K562 (cell line): ENCODE results near the gene PCBD2. TPM values are rescaled to one million over a fixed set of nuclear protein-coding genes. Genes with fewer than 3 reads are reported as not detected.
A peak's percentile ranks its signal among the peaks of the same experiment; 100 is the strongest.

Experiments
- CHAMP1 ChIP-seq: fragments of 450-650 bp; IDR thresholded peaks from 2 replicates; pipeline ENCODE4 v1.6.1; 2016; ENCODE audit warnings: mild to moderate bottlenecking
- ELF4 ChIP-seq: fragments of 450-650 bp; formaldehyde crosslinking; IDR thresholded peaks from 2 replicates; pipeline ENCODE4 v1.4.0; 2022; ENCODE audit warnings: missing genetic modification characterization
- FOXJ2 ChIP-seq: fragments of 200-800 bp; sonication (Bioruptor generic); IDR thresholded peaks from 2 replicates; pipeline ENCODE4 v1.6.1; 2016; ENCODE audit warnings: missing genetic modification characterization, missing compliant biosample characterization
- KLF6 ChIP-seq: fragments of 250-450 bp; sonication (Bioruptor Pico); IDR thresholded peaks from 2 replicates; pipeline ENCODE4 v1.4.0; 2020; ENCODE audit warnings: mild to moderate bottlenecking, moderate library complexity, borderline replicate concordance
- NELFE ChIP-seq: IDR thresholded peaks from 2 replicates; pipeline ENCODE4 v1.6.1; 2011; ENCODE audit warnings: mild to moderate bottlenecking; ENCODE audit not compliant: insufficient read depth, insufficient read length
- PRPF4 ChIP-seq: fragments of 200-400 bp; formaldehyde crosslinking; IDR thresholded peaks from one replicate; pipeline ENCODE4 v1.6.1; 2017; ENCODE audit warnings: low read length, low read depth, mild to moderate bottlenecking; ENCODE audit not compliant: insufficient read depth, poor library complexity, severe bottlenecking
- STAG1 ChIP-seq: sonication (generic); formaldehyde crosslinking; IDR thresholded peaks from 2 replicates; pipeline ENCODE4 v1.5.0; 2020; ENCODE audit warnings: missing genetic modification reagents, borderline replicate concordance
- ZNF239 ChIP-seq: fragments of 250-450 bp; sonication (Bioruptor Pico); IDR thresholded peaks from 2 replicates; pipeline ENCODE4 v1.4.0; 2020; ENCODE audit warnings: mild to moderate bottlenecking
- ZNF766 ChIP-seq: fragments of 200-800 bp; sonication (Bioruptor generic); conservative IDR thresholded peaks from 2 replicates; pipeline ENCODE4 v1.6.1; 2016; ENCODE audit warnings: missing genetic modification characterization, missing compliant biosample characterization
- polyA plus RNA-seq, 8 experiments: library from polyadenylated mRNA; depleted of rRNA in 4 of 8; stranded (reverse) in 5 of 8; unstranded in 3 of 8; fragments of >200 nt; fragmentation: Nextera tagmentation in 2 of 8; fragmentation: Illumina TruSeq in 1 of 8; extraction: Ambion mirVana in 2 of 8; extraction: Trizol in 1 of 8; gene quantifications; 2 replicates each; pipeline versions ENCODE4 v1.2.1 to v1.2.3, GENCODE V29; 2011 to 2014; ENCODE audit warnings: inconsistent platforms in 1 of 8, missing spikeins in 1 of 8
- total RNA-seq, 7 experiments: library from RNA; depleted of rRNA in 6 of 7; stranded (reverse); fragments of >200 nt in 6 of 7; fragmentation: Illumina TruSeq in 2 of 7; extraction: Trizol in 2 of 7; gene quantifications; 2 replicates each; pipeline versions ENCODE4 v1.2.1 to v1.2.3, GENCODE V29; 2011 to 2021; ENCODE audit warnings: low replicate concordance in 1 of 7
- TF ChIP-seq, protein P1 (sequence below): fragments of 200-600 bp; sonication (generic); IDR thresholded peaks from one replicate; pipeline ENCODE4 v1.6.1; 2012; ENCODE audit warnings: mild to moderate bottlenecking, low read depth, low read length, inconsistent platforms
- TF ChIP-seq, protein P2 (sequence below): fragments of 450-650 bp; IDR thresholded peaks from 2 replicates; pipeline ENCODE4 v1.6.1; 2018; ENCODE audit warnings: mild to moderate bottlenecking, low read depth; ENCODE audit not compliant: partially characterized antibody

Gene PCBD2
- total and polyA plus RNA-seq, 9 of the 15 experiments (the other 6 are each of a cell fraction or from before 2014, with no cell fraction given): 5.2 to 13.8 (median 7.8) TPM

- TF ChIP-seq, protein P1, sequence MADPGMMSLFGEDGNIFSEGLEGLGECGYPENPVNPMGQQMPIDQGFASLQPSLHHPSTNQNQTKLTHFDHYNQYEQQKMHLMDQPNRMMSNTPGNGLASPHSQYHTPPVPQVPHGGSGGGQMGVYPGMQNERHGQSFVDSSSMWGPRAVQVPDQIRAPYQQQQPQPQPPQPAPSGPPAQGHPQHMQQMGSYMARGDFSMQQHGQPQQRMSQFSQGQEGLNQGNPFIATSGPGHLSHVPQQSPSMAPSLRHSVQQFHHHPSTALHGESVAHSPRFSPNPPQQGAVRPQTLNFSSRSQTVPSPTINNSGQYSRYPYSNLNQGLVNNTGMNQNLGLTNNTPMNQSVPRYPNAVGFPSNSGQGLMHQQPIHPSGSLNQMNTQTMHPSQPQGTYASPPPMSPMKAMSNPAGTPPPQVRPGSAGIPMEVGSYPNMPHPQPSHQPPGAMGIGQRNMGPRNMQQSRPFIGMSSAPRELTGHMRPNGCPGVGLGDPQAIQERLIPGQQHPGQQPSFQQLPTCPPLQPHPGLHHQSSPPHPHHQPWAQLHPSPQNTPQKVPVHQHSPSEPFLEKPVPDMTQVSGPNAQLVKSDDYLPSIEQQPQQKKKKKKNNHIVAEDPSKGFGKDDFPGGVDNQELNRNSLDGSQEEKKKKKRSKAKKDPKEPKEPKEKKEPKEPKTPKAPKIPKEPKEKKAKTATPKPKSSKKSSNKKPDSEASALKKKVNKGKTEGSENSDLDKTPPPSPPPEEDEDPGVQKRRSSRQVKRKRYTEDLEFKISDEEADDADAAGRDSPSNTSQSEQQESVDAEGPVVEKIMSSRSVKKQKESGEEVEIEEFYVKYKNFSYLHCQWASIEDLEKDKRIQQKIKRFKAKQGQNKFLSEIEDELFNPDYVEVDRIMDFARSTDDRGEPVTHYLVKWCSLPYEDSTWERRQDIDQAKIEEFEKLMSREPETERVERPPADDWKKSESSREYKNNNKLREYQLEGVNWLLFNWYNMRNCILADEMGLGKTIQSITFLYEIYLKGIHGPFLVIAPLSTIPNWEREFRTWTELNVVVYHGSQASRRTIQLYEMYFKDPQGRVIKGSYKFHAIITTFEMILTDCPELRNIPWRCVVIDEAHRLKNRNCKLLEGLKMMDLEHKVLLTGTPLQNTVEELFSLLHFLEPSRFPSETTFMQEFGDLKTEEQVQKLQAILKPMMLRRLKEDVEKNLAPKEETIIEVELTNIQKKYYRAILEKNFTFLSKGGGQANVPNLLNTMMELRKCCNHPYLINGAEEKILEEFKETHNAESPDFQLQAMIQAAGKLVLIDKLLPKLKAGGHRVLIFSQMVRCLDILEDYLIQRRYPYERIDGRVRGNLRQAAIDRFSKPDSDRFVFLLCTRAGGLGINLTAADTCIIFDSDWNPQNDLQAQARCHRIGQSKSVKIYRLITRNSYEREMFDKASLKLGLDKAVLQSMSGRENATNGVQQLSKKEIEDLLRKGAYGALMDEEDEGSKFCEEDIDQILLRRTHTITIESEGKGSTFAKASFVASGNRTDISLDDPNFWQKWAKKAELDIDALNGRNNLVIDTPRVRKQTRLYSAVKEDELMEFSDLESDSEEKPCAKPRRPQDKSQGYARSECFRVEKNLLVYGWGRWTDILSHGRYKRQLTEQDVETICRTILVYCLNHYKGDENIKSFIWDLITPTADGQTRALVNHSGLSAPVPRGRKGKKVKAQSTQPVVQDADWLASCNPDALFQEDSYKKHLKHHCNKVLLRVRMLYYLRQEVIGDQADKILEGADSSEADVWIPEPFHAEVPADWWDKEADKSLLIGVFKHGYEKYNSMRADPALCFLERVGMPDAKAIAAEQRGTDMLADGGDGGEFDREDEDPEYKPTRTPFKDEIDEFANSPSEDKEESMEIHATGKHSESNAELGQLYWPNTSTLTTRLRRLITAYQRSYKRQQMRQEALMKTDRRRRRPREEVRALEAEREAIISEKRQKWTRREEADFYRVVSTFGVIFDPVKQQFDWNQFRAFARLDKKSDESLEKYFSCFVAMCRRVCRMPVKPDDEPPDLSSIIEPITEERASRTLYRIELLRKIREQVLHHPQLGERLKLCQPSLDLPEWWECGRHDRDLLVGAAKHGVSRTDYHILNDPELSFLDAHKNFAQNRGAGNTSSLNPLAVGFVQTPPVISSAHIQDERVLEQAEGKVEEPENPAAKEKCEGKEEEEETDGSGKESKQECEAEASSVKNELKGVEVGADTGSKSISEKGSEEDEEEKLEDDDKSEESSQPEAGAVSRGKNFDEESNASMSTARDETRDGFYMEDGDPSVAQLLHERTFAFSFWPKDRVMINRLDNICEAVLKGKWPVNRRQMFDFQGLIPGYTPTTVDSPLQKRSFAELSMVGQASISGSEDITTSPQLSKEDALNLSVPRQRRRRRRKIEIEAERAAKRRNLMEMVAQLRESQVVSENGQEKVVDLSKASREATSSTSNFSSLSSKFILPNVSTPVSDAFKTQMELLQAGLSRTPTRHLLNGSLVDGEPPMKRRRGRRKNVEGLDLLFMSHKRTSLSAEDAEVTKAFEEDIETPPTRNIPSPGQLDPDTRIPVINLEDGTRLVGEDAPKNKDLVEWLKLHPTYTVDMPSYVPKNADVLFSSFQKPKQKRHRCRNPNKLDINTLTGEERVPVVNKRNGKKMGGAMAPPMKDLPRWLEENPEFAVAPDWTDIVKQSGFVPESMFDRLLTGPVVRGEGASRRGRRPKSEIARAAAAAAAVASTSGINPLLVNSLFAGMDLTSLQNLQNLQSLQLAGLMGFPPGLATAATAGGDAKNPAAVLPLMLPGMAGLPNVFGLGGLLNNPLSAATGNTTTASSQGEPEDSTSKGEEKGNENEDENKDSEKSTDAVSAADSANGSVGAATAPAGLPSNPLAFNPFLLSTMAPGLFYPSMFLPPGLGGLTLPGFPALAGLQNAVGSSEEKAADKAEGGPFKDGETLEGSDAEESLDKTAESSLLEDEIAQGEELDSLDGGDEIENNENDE: no peak
- peak; percentile 67; the same call in 1 of the 2 replicates for TF ChIP-seq KLF6
- TF ChIP-seq ELF4 (CRISPR knock-in tag): no peak
- 0 out of 2 replicates have a peak, but pooled peaks have one; percentile 19 for TF ChIP-seq ZNF766
- TF ChIP-seq NELFE: no peak
- TF ChIP-seq ZNF239 (CRISPR knock-in tag): no peak
- TF ChIP-seq CHAMP1: no peak
- no peak for TF ChIP-seq FOXJ2
- TF ChIP-seq STAG1 (CRISPR knock-in tag): peak; percentile 70
- TF ChIP-seq, protein P2, sequence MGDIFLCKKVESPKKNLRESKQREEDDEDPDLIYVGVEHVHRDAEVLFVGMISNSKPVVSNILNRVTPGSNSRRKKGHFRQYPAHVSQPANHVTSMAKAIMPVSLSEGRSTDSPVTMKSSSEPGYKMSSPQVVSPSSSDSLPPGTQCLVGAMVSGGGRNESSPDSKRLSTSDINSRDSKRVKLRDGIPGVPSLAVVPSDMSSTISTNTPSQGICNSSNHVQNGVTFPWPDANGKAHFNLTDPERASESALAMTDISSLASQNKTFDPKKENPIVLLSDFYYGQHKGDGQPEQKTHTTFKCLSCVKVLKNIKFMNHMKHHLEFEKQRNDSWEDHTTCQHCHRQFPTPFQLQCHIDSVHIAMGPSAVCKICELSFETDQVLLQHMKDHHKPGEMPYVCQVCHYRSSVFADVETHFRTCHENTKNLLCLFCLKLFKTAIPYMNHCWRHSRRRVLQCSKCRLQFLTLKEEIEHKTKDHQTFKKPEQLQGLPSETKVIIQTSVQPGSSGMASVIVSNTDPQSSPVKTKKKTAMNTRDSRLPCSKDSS: no peak
- TF ChIP-seq PRPF4: no peak
These were observed at the start of gene PCBD2 (continued) for GRCh38 chr5:134904610-134905245.
